Loucy (cell line): ENCODE measurements around the gene CACNA1D.

ENCODE experiments used
- H2AFZ ChIP-seq: fragments of 200-600 bp; sonication (generic); 2 replicates; pipeline ENCODE4 v1.6.0; 2016; ENCODE audit warnings: antibody characterized with exemption, mild to moderate bottlenecking, low read length, moderate library complexity
- H3F3A ChIP-seq: fragments of 200-600 bp; 2 replicates; pipeline ENCODE4 v1.6.0; 2016; ENCODE audit warnings: antibody characterized with exemption, low read depth, mild to moderate bottlenecking
- H3K27me3 ChIP-seq: fragments of 200-600 bp; sonication (generic); 2 replicates; pipeline ENCODE4 v1.6.1; 2014; ENCODE audit warnings: low read length, mild to moderate bottlenecking; ENCODE audit not compliant: insufficient read depth, poor library complexity, severe bottlenecking
- H3K36me3 ChIP-seq: fragments of 200-600 bp; sonication (generic); 2 replicates; pipeline ENCODE4 v1.6.1; 2016; ENCODE audit warnings: low read length; ENCODE audit not compliant: insufficient read depth
- H3K4me1 ChIP-seq: fragments of 200-600 bp; sonication (generic); 2 replicates; pipeline ENCODE4 v1.5.1; 2014; ENCODE audit warnings: low read length, mild to moderate bottlenecking; ENCODE audit not compliant: insufficient read depth, poor library complexity, severe bottlenecking
- H3K4me2 ChIP-seq: fragments of 200-600 bp; sonication (generic); 2 replicates; pipeline ENCODE4 v1.6.0; 2014; ENCODE audit warnings: antibody characterized with exemption, low read length, low read depth, mild to moderate bottlenecking; ENCODE audit not compliant: poor library complexity, severe bottlenecking
- H3K4me3 ChIP-seq: fragments of 200-600 bp; sonication (generic); 2 replicates; pipeline ENCODE4 v1.5.1; 2014; ENCODE audit warnings: low read length, mild to moderate bottlenecking, mixed read lengths; ENCODE audit not compliant: poor library complexity, severe bottlenecking
- H3K79me2 ChIP-seq: fragments of 200-600 bp; sonication (generic); 2 replicates; pipeline ENCODE4 v1.6.1; 2014; ENCODE audit warnings: low read length; ENCODE audit not compliant: insufficient read depth
- H3K9ac ChIP-seq: fragments of 200-600 bp; sonication (generic); 2 replicates; pipeline ENCODE4 v1.6.0; 2014; ENCODE audit warnings: mild to moderate bottlenecking, low read depth, low read length, moderate library complexity; ENCODE audit not compliant: poor library complexity, severe bottlenecking
- H3K9me2 ChIP-seq: fragments of 200-600 bp; sonication (generic); replicated peaks from 2 replicates; pipeline ENCODE4 v1.6.1; 2016; ENCODE audit warnings: low read depth, low read length, mixed read lengths
- H3K9me3 ChIP-seq: fragments of 200-600 bp; sonication (generic); 2 replicates; pipeline ENCODE4 v1.6.1; 2014; ENCODE audit warnings: mild to moderate bottlenecking, antibody characterized with exemption, low read length, low read depth; ENCODE audit not compliant: insufficient read depth
- H4K20me1 ChIP-seq: fragments of 200-600 bp; sonication (generic); 2 replicates; pipeline ENCODE4 v1.6.0; 2014; ENCODE audit warnings: antibody characterized with exemption, low read length, mild to moderate bottlenecking; ENCODE audit not compliant: insufficient read depth, poor library complexity, severe bottlenecking
- CTCF ChIP-seq: fragments of 200-600 bp; sonication (generic); conservative IDR thresholded peaks from 2 replicates; pipeline ENCODE4 v1.5.1; 2014; ENCODE audit warnings: mild to moderate bottlenecking, antibody characterized with exemption, low read length
- EZH2phosphoT487 ChIP-seq: fragments of 200-600 bp; IDR thresholded peaks from 2 replicates; pipeline ENCODE4 v1.6.1; 2018; ENCODE audit warnings: antibody characterized with exemption, mild to moderate bottlenecking, moderate library complexity, borderline replicate concordance

CACNA1D gene

GRCh38 chr3:53650424-53650823, 156.0 kb downstream of the CACNA1D start:
- Histone ChIP-seq H3F3A (no peaks in the 10 kb centered on the region), H3K4me1 (no peaks in the 10 kb centered on the region), H3K9ac (no peak overlapping the region), H3K9me3 (no peaks in the 10 kb centered on the region), H3K4me2 (no peak overlapping the region), H3K9me2 (no peaks in the 10 kb centered on the region), H3K79me2 (no peaks in the 10 kb centered on the region), H3K27me3 (no peaks in the 10 kb centered on the region), H4K20me1 (no peaks in the 10 kb centered on the region), H2AFZ (no peak overlapping the region), H3K4me3 (no peak overlapping the region), H3K36me3 (no peaks in the 10 kb centered on the region)
- no peak for TF ChIP-seq CTCF
- TF ChIP-seq EZH2phosphoT487 = no peak

- Histone ChIP-seq H3F3A (no peaks in the 10 kb centered on the region), H2AFZ (no peak overlapping the region), H3K4me1 (no peaks in the 10 kb centered on the region), H3K9me2 (no peaks in the 10 kb centered on the region), H3K9me3 (no peaks in the 10 kb centered on the region), H3K4me3 (no peak overlapping the region), H3K79me2 (no peaks in the 10 kb centered on the region), H3K36me3 (no peaks in the 10 kb centered on the region), H3K9ac (no peak overlapping the region), H4K20me1 (no peaks in the 10 kb centered on the region), H3K4me2 (no peak overlapping the region), H3K27me3 (no peaks in the 10 kb centered on the region)
- TF ChIP-seq CTCF = no peak
- TF ChIP-seq EZH2phosphoT487 = no peak
Observed at GRCh38 chr3:53650928-53651661, 156.7 kb downstream of the CACNA1D start.

- no peaks in the 10 kb centered on the region for H3F3A ChIP-seq
- H4K20me1 ChIP-seq = no peaks in the 10 kb centered on the region
- H2AFZ ChIP-seq = no peak overlapping the region
- TF ChIP-seq CTCF = no peak
- no peak for TF ChIP-seq EZH2phosphoT487
- H3K27me3 ChIP-seq = no peaks in the 10 kb centered on the region
- H3K79me2 ChIP-seq = no peaks in the 10 kb centered on the region
- H3K4me2 ChIP-seq = no peak overlapping the region
- H3K9ac ChIP-seq = no peak overlapping the region
- H3K9me3 ChIP-seq = no peaks in the 10 kb centered on the region
- H3K36me3 ChIP-seq = no peaks in the 10 kb centered on the region
- H3K4me3 ChIP-seq = no peak overlapping the region
- H3K9me2 ChIP-seq = no peaks in the 10 kb centered on the region
- H3K4me1 ChIP-seq = no peaks in the 10 kb centered on the region
Observed at GRCh38 chr3:53651927-53652326, 157.5 kb downstream of the CACNA1D start.
